Measurements from ENCODE around the gene MED13L.

Gene MED13L

GRCh38 chr12:116126610-116127009 is 150.9 kb downstream of the MED13L start:
- H3K4me3 ChIP-seq = no peak overlapping the region
- DNase-seq = no peak
- no peaks in the 10 kb centered on the region for H3K27me3 ChIP-seq
- TF ChIP-seq, protein P1, sequence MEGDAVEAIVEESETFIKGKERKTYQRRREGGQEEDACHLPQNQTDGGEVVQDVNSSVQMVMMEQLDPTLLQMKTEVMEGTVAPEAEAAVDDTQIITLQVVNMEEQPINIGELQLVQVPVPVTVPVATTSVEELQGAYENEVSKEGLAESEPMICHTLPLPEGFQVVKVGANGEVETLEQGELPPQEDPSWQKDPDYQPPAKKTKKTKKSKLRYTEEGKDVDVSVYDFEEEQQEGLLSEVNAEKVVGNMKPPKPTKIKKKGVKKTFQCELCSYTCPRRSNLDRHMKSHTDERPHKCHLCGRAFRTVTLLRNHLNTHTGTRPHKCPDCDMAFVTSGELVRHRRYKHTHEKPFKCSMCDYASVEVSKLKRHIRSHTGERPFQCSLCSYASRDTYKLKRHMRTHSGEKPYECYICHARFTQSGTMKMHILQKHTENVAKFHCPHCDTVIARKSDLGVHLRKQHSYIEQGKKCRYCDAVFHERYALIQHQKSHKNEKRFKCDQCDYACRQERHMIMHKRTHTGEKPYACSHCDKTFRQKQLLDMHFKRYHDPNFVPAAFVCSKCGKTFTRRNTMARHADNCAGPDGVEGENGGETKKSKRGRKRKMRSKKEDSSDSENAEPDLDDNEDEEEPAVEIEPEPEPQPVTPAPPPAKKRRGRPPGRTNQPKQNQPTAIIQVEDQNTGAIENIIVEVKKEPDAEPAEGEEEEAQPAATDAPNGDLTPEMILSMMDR (IDR thresholded peaks at IDR 0.05) = no peak
- no peaks in the 10 kb centered on the region for H3K36me3 ChIP-seq
- H3K9me3 ChIP-seq = no peaks in the 10 kb centered on the region
- intact Hi-C loops (cut with DNase I; ENCODE audit: low total_unique reads) = no loop called here
- peaks cover 0 to 100% (median 65%) of the 10 kb centered on the region in 4 donors for H3K4me1 ChIP-seq
- H3K27ac ChIP-seq = peak overlapping the region in 1 of 2 donors; percentile 26

DNA sequence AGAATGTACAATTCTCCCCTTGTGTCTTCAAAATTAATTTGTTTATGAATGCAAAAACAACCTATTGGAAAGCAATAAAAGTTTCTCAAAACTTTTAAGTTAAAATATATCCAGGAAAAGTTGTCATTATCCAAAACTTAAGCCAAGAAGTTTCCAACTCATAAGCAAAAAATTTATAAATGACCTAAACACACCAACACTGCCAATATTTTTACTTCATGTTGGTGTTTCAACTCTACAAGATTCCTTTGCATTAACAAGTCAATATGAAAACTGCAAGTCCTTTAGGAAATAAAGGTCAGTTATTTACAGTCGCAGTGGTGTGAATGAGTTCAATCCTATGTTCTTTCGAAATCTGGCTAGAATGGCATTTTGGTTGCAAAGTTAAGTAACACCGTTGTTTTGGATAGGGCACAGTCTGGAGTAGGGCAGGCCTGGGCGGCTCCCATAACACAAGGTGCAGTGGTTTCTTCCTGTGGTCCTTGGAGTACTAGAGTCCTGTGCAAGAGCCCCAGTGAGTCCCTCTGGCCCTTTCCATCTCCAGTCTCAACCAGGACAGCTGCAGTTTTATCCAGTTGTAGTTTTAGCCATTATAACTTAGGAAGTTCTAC is 151.4 kb downstream of the MED13L start:
- DNase-seq = no peak

GRCh38 chr12:116125084-116125483 is 152.4 kb downstream of the MED13L start:
- H3K27me3 ChIP-seq = no peaks in the 10 kb centered on the region
- intact Hi-C loops (cut with DNase I; ENCODE audit: low total_unique reads) = no loop called here
- H3K4me1 ChIP-seq = peaks cover 0 to 100% (median 63%) of the 10 kb centered on the region in 4 donors
- DNase-seq = no peak
- H3K9me3 ChIP-seq = no peaks in the 10 kb centered on the region
- H3K27ac ChIP-seq = no peak overlapping the region
- no peak overlapping the region for H3K4me3 ChIP-seq
- no peaks in the 10 kb centered on the region for H3K36me3 ChIP-seq
- TF ChIP-seq, protein P1 (IDR thresholded peaks at IDR 0.05) = no peak

More for the DNA sequence above, 151.4 kb downstream of the MED13L start:
- H3K27me3 ChIP-seq = no peaks in the 10 kb centered on the region
- H3K27ac ChIP-seq = peak overlapping the region in 1 of 2 donors; percentile 26
- intact Hi-C loops (cut with DNase I; ENCODE audit: low total_unique reads) = no loop called here
- no peaks in the 10 kb centered on the region for H3K9me3 ChIP-seq
- H3K36me3 ChIP-seq = no peaks in the 10 kb centered on the region
- H3K4me1 ChIP-seq = peaks cover 0 to 100% (median 65%) of the 10 kb centered on the region in 4 donors
- TF ChIP-seq, protein P1 (IDR thresholded peaks at IDR 0.05) = no peak
- H3K4me3 ChIP-seq = no peak overlapping the region

- H3K4me1 ChIP-seq = peaks cover 0 to 97% (median 58%) of the 10 kb centered on the region in 4 donors
- no peaks in the 10 kb centered on the region for H3K36me3 ChIP-seq
- H3K9me3 ChIP-seq = no peaks in the 10 kb centered on the region
- TF ChIP-seq, protein P1 (IDR thresholded peaks at IDR 0.05) = no peak
- no peak overlapping the region for H3K4me3 ChIP-seq
- no peak for DNase-seq
- intact Hi-C loops (cut with DNase I; ENCODE audit: low total_unique reads) = no loop called here
- no peak overlapping the region for H3K27ac ChIP-seq
- H3K27me3 ChIP-seq = no peaks in the 10 kb centered on the region
These were observed 153.8 kb downstream of the MED13L start for GRCh38 chr12:116123451-116124258.

GRCh38 chr12:116122628-116123027 is 154.9 kb downstream of the MED13L start:
- intact Hi-C loops (cut with DNase I; ENCODE audit: low total_unique reads) = no loop called here
- no peaks in the 10 kb centered on the region for H3K27me3 ChIP-seq
- H3K4me3 ChIP-seq = no peak overlapping the region
- TF ChIP-seq, protein P1 (IDR thresholded peaks at IDR 0.05) = no peak
- DNase-seq = no peak
- H3K36me3 ChIP-seq = no peaks in the 10 kb centered on the region
- H3K9me3 ChIP-seq = no peaks in the 10 kb centered on the region
- H3K27ac ChIP-seq = no peak overlapping the region
- peaks cover 0 to 91% (median 57%) of the 10 kb centered on the region in 4 donors for H3K4me1 ChIP-seq

All from tibial artery (tissue), 4 donors.